C4-2B (cell line): ENCODE data around the gene HHIPL1.

ENCODE experiments used
- ZFX ChIP-seq: fragments of 450-650 bp; IDR thresholded peaks from 2 replicates; pipeline ENCODE4 v1.6.1; 2017
- TF ChIP-seq, protein P1 (sequence below): fragments of 450-650 bp; conservative IDR thresholded peaks from 2 replicates; pipeline ENCODE4 v1.5.1; 2017; ENCODE audit warnings: mild to moderate bottlenecking

GRCh38 chr14:99602054-99602787 is 42.7 kb upstream of the HHIPL1 start:
- TF ChIP-seq, protein P1, sequence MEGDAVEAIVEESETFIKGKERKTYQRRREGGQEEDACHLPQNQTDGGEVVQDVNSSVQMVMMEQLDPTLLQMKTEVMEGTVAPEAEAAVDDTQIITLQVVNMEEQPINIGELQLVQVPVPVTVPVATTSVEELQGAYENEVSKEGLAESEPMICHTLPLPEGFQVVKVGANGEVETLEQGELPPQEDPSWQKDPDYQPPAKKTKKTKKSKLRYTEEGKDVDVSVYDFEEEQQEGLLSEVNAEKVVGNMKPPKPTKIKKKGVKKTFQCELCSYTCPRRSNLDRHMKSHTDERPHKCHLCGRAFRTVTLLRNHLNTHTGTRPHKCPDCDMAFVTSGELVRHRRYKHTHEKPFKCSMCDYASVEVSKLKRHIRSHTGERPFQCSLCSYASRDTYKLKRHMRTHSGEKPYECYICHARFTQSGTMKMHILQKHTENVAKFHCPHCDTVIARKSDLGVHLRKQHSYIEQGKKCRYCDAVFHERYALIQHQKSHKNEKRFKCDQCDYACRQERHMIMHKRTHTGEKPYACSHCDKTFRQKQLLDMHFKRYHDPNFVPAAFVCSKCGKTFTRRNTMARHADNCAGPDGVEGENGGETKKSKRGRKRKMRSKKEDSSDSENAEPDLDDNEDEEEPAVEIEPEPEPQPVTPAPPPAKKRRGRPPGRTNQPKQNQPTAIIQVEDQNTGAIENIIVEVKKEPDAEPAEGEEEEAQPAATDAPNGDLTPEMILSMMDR = no peak
- no peak for TF ChIP-seq ZFX
